NCI-H128 (cell line): Measurements from ENCODE around the gene LTBP1.

ENCODE experiments used
- DNase-seq: peaks from one replicate; lab custom pipeline; 2025; ENCODE audit not compliant: unreplicated experiment; lab: John Stamatoyannopoulos, UW

LTBP1 gene

DNA sequence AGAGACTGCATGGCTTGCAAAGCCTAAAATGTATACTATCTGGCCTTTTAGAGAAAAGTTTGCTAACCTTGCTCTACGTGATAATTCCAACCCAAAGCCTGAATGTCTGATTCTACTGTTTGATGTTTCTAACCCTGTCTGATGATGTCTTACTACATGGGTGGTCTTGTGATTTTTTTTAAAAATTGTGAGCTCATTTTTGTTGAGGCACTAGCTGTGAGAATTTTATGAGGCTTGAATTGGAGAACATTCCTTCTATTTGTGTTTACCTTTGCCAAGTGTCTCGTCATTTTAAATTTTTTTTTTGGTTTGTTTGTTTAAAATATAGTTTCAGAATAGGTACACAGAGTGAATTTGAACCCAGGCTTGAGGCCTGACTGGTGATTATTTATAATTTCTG is 15.2 kb upstream of the LTBP1 start:
- no peak for DNase-seq

DNA sequence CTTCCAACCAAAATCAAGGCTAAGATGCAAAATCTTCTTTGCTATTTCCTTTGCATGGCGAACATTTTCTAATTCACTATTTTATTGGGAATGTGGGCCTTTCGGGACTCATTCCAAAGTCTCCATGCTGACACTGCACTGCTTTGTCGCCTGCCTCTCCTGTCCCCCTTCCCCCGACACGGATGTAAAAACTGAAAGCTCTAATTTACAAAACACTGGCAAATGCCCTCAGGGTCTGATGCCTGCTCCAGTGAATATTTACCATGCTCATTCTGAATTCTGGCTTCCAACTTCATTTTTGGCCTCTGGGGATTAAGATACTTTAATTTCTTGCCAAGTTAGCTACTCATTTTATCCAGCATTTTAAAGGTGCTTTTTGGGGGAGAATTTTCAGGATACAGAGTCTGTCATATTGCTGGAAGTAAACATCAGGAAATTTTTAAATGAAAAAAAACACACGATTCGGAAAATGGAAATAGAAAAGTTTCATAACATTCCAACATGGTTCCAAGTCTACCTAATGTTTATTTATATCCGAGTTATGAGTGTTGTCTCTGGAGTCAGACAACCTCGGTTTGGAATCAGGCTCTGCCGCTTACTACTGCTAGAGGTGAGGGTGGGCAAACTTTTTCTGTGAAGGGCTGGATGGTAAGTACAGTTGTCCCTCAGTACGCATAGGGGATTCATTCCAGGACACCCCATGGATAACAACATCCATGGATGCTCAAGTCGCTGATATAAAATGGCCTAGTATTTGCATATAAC is 14.6 kb upstream of the LTBP1 start:
- DNase-seq, result no peak

DNA sequence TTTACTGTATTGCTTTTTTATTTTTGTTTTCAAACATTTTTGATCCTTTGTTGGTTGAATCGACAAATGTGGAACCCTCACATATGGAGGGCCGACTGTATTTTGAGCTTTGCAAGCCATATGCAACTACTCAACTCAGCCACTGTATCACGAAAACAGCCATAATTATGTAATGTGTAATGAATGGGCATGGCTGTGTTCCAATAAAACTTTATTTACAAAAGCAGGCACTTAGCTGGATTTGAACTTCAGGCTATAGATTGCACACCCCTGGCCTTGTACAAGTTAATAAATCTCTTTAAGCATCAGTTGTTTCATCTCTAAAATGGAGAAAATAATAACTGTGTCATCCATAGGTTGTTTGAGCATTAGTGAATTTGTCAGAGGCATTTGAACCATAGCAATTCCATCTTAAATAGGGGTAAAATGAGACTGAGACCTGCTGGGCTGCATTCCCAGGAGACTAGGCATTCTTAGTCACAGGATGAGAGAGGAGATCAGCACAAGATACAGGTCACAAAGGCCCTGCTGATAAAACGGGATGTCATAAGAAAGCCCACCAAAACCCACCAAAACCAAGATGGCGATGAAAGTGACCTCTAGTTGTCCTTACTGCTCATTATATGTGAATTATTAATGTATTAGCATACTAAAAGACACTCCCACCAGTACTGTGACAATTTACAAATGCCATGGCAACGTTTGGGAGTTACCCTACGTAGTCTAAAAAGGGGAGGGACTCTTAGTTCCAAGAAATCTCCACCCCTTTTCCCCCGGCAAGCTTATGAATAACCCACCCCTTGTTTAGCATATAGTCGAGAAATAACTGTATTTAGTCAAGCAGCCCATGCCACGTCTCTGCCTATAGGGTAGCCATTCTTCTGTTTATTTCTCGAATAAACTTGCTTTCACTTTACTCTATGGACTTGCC is 13.7 kb upstream of the LTBP1 start:
- no peak for DNase-seq

DNA sequence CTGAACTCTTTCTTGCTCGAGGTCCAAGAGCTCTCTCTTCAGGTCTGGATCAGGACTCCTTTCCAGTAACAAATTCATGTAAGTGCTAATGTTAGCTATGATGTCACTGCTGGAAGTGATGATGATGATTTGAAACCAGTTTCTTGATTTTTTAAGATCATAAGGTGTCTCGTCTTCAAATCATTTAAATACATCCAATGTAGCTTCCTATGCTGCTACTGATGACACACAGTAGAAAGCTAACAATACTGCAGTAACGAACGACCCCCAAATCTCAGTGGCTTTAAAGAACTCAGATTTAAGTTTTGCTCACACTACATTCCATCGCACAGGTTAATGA is 13.0 kb upstream of the LTBP1 start:
- DNase-seq, result no peak

DNA sequence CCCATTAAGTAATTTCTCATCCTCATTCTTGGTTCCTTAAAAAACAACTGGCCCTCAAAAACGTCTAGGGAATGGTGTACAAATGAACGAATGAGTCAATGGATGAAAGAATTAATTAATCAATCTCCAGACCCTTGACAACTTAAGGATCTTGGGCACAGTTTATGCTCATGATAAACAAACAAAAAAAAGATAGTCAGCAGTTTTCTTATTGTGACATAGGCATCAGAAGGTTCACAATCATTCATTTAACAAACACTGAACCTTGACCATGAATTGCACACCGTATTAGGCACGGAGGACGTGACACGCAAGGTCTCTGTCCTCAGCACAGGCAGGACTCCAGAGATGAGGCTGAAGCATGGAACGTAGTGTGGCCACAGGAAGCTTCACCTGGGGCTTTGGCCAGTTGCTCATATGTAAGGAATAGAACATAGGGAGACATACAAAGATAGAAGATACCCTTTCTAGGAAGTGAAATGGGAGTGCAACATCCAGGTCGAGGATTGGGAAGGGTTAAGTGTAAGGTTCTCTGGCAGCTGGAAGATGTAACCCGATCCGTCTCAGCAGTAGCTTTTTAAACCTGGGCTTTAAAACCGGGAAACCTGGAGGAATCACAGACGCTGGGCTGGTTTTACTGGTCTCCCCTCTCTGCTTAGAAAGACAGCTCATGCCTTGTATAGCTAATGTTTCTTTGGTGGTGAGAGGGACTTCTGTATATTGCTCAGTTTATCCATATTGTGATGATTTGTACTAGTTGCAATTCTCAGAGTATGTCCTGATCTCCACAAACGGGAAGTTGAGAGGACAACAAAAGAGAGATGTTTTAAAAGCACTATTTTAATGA is 8.9 kb upstream of the LTBP1 start:
- no peak for DNase-seq

DNA sequence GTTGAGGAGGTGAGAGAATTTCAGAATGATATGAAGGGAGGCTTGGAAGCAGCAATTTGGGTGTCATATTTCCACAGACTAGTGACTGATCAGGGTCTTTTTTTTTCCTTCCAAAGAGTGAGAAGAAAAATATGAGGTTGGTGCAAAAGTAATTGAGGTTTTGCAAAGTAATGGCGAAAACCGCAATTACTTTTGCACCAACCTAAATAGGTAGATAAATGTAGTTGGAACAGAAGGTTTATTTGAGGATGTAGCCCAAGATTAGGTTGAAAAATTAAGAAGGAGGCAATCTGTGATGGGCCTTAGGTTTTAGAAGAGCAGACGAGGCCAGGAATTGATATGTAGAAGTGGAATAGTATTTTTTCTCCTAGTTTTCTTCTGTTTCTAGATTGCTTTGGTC is 7.8 kb upstream of the LTBP1 start:
- DNase-seq, result no peak

DNA sequence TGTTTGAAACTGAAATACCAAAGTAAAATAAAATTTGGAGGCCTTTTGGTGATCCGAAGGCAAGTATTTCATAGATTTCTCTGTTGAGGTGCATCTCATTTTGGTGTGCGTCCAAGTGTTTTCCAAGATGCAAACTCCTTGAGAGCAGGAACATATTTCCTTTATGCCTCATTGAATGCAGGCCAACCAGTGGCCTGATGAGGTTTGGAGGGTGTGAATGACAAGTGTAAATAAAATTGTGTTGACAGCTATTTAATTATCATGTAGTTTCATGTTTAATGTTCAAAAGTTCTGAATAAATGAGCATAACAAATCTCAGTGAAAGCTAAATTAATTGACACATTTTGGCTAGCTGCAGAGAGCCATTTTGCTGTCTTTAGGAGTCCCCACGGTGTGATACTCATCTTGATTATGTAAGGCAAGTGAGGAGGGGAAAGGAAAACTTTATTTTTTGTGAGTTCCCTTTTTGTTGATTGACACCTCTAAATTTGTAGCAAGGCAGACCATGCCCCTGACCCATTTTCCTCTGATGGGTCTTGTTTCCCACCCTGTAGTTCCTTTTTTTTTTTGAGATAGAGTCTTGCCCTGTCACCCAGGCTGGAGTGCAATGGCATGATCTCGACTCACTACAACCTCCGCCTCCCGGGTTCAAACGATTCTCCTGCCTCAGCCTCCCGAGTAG is 6.3 kb upstream of the LTBP1 start:
- DNase-seq, result no peak

DNA sequence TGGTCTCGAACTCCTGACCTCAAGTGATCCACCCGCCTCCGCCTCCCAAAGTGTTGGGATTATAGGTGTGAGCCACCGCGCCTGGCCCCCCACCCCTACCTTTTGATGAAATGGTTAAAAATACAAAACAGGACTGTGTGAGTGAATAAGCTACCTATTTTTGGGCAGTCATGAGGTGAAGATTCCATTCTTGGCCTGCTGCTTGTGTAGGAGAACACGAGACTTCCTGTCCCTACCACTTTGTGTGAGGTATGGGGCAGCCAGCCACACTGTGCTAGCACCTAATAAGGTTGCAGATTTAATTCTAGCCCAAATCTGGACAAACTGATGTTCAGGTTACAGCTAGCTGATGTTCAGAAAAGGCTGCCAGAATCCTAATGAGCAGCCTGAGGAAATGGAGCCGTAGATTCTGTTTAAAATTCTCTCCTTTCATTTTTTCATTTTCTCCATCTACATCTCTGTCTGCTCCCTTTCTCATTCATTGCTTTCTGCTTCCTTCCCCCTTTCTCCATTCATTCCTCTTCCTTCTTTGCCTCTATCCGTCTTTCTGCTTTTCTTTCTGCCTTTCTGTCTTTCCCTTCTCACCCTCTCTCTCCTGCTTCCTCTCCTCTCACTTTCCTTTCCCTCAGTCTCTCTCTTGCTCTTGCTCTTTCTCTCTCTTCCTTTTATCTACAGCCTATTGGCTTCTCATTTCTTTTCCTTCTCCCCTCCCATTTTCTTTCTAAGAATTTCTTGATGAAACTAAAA is 4.6 kb upstream of the LTBP1 start:
- DNase-seq, result no peak

DNA sequence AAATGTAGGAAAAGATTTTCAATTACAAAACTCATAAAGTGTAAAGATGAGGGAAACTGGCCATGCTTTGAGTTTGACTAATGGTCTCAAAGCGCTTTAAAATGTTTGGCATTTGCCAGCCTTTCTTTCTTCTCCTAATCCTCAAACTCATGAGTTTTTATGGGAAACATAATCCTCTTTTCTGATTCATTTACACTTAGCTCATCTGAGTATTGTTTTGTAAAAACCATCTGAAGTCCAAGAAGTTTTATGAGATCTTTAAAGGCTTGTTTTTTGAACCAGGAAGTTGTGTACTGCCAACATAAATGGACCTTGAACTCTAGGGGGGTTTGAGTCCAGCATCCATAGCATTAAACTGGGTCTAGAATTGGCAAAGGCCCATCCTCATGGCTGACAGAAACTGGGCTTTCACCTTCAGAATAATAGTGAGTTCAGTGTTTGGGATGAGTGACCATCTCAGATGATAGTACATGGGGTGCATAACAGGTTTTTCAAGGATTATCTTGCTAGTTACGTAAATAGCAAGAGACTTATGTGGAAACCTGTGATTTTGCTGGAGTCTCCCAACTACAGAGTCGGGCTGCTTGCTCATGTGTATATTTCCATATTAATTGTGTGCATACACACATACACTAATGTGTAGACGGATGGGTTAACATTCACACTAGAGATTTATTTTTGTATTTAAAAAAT is 3.8 kb upstream of the LTBP1 start:
- DNase-seq, result no peak

DNA sequence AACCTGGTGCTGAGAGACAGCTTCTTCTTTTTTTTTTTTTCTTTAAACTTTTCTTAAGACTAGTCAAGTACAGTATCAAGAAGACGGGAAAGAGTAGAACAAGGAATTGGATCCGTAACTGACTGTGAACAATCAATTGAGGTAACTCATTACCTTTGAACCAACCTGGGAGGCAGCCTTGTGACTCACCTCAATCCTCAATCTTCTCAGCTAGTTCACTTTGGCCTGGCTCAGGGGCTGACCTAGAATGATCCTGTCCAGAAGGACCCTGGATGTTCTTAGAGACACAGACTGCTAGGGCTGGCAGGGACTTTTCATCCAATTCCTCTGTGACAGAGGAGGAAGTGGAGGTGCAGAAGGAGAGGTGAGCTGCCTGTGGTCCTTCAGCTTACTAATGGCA is 1.5 kb upstream of the LTBP1 start:
- no peak for DNase-seq

DNA sequence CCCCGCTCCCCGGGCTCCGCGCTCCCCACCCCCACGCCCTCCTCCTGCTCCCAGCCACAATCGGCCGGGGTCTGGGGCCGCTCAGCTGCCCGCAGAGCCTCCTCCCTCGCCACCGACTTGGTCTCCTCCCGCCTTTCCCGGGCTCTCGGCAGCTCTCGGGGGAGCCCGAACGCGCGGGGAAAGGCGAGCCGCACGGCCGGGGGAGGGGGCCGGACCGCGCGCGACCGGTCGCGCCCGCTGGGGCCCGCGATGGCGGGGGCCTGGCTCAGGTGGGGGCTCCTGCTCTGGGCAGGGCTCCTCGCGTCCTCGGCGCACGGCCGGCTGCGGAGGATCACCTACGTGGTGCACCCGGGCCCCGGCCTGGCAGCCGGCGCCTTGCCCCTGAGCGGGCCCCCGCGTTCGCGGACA is 327 bp downstream of the LTBP1 start:
- no peak for DNase-seq

DNA sequence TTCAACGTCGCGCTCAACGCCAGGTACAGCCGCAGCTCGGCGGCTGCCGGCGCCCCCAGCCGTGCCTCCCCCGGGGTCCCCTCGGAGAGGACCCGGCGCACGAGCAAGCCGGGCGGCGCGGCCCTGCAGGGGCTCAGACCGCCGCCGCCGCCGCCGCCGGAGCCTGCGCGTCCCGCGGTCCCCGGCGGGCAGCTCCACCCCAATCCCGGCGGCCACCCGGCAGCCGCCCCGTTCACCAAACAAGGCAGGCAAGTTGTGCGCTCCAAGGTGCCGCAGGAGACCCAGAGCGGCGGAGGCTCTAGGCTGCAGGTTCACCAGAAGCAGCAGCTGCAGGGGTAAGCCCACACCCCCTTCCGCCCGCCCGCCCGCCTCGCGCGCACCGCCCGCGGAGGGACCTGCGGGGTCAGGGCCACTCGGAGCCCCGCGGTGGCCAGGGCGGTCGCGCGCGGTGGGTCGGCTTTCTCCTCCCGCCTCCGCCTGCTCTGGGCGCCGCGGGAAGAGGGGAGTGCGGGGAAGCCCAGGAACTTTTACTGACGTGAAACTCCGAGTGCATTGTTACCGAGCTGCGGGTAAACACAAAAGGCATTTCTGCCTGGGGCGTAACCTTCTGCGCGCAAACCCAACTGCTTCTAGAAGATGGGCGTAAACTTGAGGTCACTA is 861 bp downstream of the LTBP1 start:
- DNase-seq, result peak; percentile 6

DNA sequence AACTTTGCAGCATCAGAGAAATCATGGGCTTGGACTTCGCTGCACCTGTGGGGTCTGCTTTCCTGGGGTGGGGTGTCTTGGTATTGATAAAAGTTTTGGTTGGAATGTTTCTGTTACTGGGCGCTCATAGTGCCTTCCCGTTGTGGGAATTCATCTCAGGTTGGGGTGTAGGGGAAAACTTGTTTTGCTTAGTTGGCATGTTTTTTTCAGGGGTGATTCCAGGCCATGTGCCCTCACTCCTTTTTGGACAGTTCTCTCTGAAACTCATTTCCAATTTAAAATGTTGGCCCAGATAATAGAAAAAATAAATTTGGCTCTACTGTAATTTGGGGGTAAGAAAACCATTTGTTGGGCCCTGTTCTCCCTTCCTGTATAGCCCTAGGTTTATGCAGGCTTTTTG is 1.5 kb downstream of the LTBP1 start:
- no peak for DNase-seq

DNA sequence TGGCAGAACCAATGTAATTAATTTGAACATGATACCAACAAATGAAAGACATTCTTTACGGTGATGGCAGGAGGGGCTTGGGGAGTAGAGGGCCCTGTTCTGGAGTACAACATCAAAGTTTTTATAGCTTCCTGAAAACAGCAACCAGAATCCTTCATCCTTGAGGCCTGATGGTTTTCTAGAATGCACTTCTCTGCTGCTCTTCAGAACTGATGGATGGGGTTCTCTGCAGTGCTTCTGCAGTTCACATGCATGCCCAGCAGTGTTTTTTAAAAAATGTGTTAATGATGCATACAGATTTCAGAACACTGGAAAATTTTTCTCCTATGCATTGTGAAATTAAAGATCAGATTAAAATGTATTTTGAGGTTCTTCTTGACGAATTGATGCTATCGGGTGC is 2.5 kb downstream of the LTBP1 start:
- DNase-seq, result no peak

DNA sequence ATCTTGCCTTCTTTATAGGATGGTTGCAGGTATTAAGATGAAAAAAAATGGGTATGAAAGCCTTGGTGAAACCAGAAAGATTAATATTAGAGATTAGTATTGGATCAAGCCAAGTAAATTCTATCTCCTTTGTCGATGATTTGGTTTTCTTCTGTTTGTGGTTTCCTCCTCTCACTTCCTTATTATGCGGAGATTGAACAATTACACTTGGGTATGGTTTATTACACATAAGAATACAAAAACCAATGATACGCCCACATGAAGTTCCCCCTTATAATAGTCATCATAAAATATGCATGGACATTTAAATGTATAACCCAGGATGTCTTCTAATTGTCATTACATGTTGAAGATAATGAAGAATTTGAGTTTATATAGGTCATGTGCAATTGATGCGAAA is 4.9 kb downstream of the LTBP1 start:
- no peak for DNase-seq

DNA sequence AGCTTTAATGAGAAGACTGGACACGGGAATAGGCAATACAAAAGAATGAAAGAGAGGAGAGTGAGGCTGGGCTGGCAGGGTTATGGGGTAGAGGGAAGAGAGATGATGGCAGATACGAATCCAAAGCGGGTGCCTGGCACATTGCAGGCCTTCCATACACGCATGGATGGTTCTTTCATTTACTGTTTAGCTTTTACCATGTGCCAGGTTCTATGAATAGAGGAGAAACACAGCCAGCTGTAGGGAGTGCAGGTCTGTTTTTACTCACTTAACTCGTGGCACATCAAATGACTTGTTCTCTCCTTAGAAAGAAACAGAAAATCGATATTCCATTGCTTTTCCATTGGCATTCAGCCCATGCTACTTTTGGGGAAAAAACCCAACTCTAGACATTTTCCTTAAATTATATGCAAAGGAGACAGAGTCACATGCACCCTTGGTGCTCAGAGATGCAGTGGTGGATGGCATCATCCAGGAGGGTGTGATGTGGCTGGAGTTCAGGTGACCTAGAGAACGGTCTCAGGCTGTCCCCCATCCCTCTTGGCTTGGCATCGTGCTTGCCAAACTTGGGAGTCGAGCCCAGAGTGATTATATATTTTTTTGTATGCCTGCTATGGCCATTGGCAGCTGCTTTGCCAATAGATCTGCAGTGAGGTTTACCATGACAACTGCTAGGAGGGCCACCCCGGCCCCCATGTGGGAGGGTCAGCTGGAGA is 6.2 kb downstream of the LTBP1 start:
- no peak for DNase-seq

DNA sequence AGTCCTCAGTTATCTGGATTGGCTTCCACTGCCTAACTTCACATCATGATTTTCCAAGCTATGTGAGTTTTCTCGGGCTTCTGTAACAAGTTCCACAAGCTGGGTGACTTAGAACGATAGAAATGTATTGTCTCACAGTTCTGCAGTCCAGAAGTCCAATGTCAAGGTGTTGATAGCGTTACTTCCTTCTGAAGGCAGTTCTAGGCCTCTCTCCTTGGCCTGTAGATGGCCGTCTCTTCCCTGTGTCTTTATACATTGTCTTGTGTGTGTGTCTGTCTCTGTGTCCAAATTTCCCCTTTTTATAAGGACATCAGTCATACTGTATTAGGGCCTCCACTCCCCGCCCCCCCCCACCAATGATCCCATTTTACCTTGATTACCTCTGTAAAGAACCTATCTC is 7.5 kb downstream of the LTBP1 start:
- no peak for DNase-seq

DNA sequence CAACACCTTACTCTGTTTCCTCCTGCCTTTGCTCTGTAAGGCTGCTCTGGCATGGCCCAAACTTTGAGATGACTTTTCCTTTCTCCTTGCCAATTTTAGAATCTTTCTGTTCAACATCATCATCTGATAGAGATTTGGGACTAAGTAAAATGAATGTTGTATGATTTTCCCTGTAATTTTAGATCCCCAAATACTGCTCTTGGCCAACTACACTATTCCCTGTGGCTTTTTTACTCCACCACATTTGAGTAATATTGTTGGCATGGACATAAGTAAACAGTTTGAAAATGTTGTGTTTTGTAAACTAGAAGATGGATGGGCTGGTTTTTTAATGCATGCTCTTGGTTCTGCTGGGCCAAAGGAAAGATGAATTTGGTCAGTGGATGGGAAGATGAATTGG is 12.1 kb downstream of the LTBP1 start:
- no peak for DNase-seq

DNA sequence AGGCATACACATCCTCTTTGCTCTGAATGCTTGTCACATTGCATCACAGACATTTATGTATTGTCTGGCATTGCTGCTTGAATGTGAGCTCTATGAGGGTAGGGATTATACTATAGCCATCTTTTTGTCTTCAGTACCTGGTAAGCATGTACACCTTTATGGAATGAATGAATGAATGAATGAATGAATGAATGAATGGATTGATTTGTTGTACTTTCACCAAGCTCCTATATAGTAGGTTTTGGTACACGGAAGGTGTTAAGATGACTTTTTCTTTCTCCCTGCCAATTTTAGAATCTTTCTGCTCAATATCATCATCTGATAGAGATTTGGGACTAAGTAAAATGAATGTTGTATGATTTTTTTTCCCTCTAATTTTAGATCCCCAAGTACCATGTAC is 13.5 kb downstream of the LTBP1 start:
- DNase-seq, result no peak
